HG03460 (cell line): ENCODE measurements around the gene OR2AT4.
A peak's percentile ranks its signal among the peaks of the same experiment; 100 is the strongest.
"Not testable (repeated sequence)": the region's sequence is repeated elsewhere in the genome, so short reads cannot be mapped to it uniquely, and the experiment has no call there.

Experiments
- ATAC-seq: cut with Tn5 transposase; IDR thresholded peaks from one replicate; pipeline ENCODE4 v1.9.1; 2021; ENCODE audit not compliant: unreplicated experiment

Gene OR2AT4

DNA sequence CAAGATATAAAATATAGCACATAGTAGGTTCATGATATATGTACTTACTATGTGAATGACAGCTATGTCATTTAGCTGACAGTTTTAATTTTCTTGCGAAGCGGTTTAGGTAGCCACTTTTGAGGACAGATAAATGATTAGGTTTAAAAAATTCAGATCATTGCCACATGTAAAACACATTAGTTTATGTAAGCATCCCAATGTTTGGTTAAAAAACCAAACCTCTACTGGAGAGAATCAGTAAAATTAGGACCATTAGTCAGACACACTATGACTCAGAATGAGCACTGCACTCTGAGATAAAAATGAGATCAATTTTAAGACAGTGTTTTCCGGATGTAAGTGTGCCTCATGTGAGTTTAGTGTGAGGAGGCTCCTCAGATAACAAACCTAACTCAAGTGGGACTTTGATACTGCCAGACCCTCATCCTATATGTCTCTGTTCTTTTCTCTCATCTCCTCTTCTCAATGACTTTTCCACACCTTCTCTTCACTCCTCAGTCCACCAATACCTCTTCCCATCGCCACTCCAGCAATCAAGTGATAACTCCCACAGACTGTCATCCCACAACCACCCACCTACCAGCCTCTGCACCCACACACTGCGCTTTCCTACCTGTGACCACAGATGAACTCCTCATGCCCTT is 6.8 kb upstream of the OR2AT4 start:
- no peak for ATAC-seq

DNA sequence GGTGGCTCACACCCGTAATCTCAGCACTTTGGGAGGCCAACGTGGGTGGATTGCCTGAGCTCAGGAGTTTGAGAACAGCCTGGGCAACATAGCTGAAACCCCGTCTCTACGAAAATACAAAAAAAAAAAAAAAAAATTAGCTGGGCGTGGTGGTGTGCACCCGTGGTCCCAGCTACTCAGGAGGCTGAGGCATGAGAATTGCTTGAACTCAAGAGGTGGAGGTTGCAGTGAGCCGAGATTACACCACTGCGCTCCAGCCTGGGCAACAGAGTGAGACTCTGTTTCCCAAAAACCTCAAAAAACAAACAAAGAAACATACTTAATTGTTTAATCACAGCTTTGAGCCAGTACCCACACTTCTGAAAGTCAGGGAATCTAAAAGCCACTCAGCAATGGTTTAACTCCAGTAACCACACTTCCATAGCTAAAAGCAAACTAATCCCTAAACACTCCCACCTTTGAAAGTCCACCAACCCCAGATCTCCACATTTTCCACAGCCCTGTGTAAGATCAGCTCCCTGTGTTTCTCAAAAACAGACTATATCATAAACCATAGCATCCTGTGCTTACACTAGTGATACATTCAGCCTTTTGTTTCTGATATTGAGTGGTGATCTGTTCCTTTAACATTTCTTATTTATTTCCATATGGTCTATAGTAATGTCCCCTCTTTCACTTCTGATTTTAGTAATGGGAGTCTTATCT is 4.9 kb upstream of the OR2AT4 start:
- no peak for ATAC-seq

DNA sequence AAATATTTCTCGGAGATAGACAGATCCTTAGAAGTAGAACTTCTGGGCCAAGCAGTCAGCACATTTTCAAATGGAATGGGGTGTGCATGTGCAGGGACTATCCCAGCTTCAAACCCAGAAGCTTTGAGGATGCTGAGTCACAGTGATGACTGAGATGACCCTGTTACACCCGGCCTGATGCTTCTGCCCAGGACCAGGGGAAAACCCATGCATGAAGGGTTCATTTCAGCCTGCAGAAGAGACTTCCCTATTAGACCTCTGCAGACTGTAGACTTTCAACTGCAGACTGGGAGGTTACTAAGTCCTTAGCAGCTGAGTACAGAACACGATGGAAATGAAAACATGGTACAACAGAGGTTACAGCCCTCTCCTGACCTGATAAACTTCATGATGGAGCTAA is 3.6 kb upstream of the OR2AT4 start:
- peak; percentile 95 for ATAC-seq

DNA sequence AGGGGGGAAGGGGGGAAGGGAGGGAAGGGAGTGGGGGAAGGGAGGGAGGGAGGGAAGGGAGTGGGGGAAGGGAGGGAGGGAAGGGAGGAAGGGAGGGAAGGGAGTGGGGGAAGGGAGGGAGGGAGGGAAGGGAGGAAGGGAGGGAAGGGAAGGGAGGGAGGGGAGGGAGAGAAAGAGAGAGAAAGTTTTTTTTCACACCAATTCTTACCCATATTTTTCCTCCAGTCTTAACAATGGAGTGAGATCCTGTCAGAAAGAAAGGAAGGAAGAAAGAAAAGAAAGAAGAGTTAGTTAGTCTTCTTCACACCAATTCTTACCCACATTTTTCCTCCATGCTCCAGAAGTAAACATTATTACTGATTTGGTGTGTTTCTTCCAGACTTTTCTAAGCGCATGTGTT is 3.0 kb upstream of the OR2AT4 start:
- ATAC-seq: no peak

DNA sequence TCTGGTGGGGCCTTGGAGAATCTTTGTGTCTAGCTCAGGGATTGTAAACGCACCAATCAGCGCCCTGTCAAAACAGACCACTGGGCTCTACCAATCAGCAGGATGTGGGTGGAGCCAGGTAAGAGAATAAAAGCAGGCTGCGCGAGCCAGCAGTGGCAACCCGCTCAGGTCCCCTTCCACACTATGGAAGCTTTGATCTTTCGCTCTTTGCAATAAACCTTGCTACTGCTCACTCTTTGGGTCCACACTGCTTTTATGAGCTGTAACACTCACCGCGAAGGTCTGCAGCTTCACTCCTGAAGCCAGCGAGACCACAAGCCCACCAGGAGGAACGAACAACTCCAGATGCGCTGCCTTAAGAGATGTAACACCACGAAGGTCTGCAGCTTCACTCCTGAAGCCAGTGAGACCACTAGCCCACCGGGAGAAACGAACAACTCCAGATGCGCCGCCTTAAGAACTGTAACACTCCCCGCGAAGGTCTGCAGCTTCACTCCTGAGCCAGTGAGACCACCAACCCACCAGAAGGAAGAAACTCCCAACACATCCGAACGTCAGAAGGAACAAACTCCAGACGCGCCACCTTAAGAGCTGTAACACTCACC is 2.3 kb upstream of the OR2AT4 start:
- not testable (repeated sequence) for ATAC-seq

DNA sequence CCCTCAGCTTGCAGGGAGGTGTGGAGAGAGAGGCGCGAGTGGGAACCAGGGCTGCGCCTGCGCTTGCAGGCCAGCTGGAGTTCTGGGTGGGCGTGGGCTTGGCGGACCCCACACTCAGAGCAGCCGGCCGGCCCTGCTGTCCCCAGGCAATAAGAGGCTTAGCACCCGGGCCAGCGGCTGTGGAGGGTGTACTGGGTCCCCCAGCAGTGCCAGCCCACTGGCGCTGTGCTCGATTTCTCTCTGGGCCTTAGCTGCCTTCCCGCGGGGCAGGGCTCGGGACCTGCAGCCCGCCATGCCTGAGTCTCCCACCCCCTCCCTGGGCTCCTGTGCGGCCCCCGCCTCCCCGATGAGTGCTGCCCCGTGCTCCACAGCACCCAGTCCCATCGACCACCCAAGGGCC is 1.5 kb upstream of the OR2AT4 start:
- ATAC-seq: not testable (repeated sequence)

DNA sequence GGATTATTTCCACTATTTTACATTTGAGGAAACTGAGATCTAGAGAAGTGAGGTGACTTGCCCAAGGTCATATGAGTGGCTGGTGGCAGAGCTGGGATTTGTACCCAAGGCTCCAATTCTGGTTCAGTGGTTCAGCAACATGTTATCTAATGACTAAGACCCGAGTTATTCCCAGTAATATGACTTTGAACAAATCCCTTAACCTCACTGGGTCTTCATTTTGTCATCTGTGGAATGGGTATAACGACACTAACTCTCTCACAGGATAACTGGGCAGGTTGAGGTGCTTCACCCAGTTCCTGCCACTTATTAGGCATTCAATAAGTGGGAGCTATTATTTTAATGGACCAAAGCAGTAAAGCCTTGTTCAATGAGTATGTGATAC is 489 bp upstream of the OR2AT4 start:
- ATAC-seq: no peak

DNA sequence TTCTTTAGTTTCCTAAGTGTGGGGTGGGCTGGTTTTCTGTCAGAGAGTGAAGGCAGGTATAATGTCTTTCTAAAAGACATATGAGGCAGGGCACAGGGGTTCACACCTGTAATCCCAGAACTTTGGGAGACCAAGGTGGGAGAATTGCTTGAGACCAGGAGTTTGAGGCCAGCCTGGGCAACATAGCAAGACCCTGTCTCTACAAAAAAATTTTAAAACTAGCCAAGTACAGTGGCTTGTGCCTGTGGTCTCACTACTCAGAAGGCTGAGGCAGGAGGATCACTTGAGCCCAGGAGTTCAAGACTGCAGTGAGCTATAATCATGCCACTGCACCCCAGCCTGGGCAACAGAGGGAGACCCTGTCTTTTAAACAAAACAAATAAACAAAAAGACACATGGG is 2.3 kb downstream of the OR2AT4 start:
- not testable (repeated sequence) for ATAC-seq

DNA sequence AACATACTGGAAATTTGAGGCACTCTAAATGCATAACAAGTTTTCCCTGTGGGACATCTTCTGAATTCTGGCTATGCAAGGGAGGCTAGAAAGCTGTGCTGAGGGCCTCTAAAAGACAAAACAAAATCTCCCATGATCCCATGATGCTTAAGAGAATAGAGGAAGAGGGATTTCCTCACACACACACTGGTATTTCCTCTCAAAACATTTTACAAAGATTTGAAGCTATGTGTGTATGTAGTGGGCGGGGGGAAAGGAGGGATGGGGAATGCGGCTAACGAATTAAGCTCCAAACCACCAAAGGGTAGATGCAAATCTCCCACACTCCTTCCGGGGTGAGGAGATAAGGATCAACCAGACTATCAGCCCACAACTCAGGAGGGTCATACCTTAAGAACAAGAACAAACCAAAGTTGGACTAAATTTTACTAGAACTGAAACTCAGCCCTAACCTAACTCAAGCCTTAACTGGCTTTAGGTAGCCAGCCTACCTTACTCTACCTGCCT is 6.0 kb downstream of the OR2AT4 start:
- ATAC-seq: no peak

DNA sequence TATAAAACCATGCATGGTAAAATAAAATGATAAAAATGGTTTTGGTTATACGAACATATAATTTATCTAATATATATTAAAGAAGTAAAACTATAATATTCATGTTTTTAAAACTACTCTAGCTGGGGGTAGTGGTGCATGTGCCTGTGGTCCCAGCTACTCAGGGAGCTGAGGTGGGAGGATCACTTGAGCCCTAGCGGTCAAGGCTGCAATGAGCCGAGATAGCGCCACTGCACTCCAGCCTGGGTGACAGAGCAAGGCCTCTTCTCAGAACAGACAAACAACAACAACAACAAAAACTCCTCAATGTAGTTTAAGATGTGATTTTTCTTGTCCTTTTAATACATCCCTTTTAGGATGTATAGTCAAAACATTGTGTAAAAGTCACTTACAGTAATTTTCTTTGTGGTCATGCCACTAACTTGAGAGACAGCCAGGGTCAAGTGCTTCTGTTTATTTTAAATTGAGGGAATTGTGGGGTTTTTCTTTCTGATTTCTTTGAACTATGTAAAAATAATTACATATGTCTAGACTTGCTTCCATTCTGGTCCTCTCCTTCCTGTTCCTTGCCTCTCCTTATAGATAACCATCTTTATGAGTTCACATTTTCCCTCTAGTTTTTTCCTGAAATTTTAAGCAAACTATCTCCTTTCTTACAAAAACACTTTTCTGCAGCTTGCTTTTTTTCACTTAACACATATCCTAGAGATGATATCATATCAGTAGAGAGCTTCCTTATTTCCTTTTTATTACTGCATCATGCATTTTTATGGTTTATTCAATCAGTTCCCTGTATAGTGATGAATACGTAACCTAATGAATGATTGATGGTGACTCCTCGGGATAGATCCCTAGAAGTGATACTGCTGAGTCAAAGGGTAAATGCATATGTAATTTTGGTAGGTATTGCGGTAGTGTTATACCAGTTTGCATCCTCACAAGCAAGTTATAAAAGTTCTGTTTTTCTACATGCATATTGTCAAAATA is 9.1 kb downstream of the OR2AT4 start:
- ATAC-seq: no peak

DNA sequence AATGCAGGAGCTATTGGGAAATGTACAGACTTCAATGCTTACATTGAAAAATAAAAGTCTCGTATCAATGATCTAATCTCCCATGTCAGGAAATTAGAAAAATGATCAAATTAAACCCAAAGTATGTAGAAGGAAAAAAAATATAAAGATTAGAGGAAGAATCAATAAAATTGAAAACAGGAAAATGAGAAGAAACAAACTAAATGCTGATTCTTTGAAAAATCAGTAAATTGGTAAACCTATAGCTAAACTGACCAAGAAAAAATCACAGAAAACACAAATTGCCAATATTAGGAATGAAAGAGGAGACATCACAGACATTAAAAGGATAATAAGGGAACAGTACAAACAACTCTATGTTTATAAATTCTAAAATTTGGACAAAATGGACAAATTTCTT is 11.8 kb downstream of the OR2AT4 start:
- no peak for ATAC-seq

DNA sequence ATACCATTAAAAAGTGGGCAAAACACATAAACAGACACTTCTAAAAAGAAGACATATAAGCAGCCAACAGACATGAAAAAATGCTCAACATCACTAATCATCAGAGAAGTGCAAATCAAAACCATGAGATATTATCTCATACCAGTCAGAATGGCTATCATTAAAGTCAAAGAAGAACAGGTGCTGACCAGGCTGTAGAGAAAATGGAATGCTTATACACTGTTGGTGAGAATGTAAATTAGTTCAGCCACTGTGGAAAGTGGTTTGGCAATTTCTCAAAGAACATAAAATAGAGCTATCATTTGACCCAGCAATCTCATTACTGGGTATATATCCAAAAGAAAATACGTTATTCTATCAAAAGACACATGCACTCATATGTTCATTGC is 13.5 kb downstream of the OR2AT4 start:
- ATAC-seq: no peak

DNA sequence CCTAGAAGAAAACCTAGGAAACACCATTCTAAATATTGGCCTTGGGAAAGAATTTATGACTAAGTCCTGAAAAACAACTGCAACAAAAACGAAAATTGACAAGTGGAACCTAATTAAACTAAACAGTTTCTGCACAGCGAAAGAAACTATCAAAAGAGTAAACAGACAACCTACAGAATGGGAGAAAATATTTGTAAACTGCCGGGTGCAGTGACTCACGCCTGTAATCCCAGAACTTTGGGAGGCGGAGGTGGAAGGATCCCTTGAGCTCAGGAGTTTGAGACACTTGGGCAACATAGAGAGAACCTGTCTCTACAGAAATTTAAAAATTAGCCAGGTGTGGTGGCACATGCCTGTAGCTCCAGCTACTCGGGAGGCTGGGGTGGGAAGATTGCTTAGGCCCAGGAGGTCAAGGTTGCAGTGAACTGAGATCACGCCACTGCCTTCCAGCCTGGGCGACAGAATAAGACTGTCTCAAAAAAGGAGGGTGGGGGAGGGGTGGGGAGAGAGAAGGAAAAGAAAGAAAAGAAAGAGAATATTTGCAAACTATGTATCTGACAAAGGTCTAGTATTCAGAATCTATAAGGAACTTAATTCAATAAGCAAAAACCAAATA is 14.0 kb downstream of the OR2AT4 start:
- no peak for ATAC-seq

DNA sequence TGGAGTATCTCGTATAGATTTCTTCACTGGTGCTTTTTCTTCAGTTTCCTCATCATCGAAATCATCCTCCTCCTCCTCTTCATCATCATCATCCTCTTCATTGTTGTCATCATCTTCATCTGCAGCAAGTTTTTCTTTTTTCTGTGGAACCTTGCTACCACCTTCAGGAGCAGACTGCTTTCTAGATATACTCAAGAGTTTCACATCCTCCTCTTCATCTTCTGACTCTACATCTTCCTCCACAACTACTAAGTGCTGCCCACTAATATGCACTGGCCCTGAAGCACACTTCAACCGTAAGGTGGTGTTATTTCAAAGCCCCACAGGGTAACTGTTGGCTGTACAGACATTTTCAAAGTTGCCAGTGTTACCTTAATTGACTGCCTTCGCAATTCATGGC is 17.1 kb downstream of the OR2AT4 start:
- ATAC-seq: no peak

DNA sequence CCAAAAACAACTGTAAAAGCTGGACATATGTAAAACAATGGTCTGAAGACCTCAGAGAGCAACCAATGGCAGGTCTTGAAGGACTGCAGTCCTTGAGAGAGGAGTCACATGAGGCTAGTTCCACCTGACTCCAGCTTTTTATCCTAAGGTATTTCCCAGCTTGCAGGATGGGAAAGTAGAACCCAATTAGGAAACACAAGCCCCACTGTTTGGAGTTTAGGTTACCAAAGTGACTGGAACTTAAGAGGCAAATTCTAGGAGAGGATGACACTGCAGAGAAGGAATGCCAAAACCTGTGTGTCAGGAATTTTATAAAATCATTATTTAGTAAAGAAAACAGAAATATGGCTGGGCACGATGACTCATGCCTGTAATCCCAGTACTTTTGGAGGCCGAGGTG is 18.4 kb downstream of the OR2AT4 start:
- no peak for ATAC-seq

DNA sequence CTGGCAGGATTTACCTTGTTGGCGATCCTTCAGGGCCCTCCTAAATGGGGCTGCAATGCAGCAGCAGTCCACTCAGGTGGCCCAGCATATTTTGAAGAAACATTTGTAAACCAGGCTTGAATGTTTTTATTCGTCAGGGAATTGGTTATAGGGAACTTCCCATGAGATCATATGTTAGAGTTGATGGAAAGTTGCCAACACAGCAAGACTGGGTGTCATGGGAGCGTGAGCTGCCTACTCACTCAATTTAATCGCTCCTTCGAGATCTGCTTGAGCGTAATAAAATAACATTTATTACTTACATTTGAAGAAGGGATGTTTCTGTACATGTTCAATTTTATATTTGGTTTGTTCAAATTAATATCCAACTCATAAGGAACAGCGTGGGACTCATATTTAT is 19.4 kb downstream of the OR2AT4 start:
- ATAC-seq: no peak

DNA sequence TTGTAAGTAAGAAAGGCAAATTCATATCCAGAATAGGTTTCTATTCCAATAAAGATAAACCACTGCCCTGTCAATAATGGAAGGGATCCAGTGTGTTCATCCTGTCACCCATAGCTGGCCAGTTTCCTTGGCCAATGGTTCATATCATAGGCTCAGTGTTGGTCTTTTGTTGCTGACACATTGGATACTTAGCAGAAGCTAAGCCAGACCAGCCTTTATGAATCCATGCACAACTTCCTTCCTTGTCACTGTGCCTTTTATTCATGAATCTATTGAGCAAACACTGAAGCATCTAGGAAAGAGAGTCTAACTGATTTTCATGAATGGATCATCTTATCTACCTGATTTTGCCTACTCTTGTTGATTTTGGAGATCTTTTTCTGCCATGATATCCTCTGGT is 20.0 kb downstream of the OR2AT4 start:
- ATAC-seq: no peak

DNA sequence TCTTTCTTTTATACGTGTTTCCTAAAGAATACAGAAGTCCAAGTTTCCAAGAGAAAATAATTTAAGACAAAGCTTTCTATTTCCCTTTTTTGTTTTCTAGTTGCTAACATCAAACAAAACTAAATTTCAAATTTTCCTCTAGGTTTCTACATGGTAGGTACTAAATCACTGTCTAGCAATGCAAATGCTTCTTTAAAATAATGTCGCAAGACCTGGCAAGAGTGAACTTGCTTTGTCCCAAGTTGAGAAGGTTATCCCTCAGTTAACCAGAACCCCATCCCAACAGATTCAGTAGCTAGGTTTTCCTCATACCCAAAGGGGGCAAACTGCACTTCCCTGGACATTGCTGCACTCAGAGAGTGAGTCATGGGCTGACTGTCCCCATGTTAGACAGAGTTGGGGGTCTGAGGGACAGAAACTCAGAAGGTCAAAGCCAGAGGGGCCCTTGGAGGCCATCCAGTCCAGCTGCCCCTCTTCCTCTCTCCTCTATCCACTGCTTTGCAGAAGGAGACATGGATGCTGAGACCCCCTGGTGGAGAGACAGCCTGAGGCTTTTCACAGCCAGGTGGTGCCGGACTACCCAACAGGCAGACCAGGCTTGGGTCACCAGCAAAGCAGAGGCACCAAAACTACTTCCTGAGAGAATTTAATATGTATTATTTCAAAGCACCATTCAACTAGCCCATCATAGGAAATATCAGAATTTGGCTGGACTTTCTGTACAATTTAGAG is 23.1 kb downstream of the OR2AT4 start:
- ATAC-seq: no peak

DNA sequence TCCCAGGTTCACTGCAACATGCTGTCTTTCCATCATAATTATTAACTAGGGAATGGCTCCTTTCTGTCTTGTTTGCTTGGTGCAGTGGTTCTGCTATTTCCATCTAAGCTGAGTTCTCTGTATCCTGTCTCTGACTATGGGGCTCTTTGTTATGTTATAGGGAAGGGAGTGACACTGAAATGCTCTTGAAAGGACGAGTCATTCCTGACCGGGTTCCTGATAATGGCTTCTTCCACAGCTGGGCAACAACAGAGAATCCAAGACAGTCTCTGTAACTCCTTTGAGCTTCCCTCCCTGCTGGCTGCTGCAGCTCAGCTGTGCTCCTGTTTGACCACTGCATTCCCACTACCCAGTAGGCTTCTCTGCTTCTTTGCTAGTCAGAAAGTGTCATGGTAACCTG is 24.1 kb downstream of the OR2AT4 start:
- ATAC-seq: no peak

DNA sequence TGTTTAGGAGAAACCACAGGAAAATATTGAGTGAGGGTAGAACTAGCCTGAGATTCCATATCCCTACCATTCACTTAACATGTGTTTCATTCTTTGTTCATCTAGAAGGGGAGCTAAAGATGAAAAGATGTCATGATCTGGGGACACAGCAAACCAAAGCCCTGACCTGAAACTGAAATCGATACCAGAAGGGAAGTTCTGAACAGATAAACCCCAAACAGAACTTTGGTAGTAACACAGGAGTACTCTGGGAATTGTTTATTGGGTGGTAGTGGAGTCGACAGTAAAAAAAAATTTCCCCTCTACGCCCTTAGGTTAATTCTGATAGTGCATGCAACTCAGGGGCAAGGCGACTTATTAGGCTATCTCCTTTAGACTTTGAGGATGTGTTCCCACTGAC is 27.2 kb downstream of the OR2AT4 start:
- ATAC-seq: no peak
